Activated CD4-positive, alpha-beta T cell treated with anti-CD3 and anti-CD28 coated beads for 36 hours (primary cell): ENCODE data around the gene ERBB2. TPM values are rescaled to one million over a fixed set of nuclear protein-coding genes. Genes with fewer than 3 reads are reported as not detected.
"Not testable (repeated sequence)": the region's sequence is repeated elsewhere in the genome, so short reads cannot be mapped to it uniquely, and the experiment has no call there.

Experiments used
- ATAC-seq: fragments of 200-7000 bp; cut with Tn5 transposase; one replicate; pipeline ENCODE4 v1.10.0; 2021; ENCODE audit warnings: mild to moderate bottlenecking, moderate library complexity
- CTCF ChIA-PET: fragments of 350-600 bp; sonication (Branson Sonifier 250); formaldehyde crosslinking; loops from one replicate; lab custom pipeline; 2021; ENCODE audit warnings: antibody characterized with exemption; lab: Charles Lee
- POLR2A ChIA-PET: fragments of 350-600 bp; sonication (Branson Sonifier 250); formaldehyde crosslinking; loops from one replicate; lab custom pipeline; 2021; ENCODE audit warnings: antibody characterized with exemption, inconsistent platforms; lab: Charles Lee
- DNase-seq: peaks from one replicate; pipeline ENCODE4 v3.0.0-alpha.2; 2020
- H3K27ac Mint-ChIP-seq: one replicate; pipeline ENCODE4 v1.8.0; 2021; ENCODE audit warnings: mixed read lengths
- H3K27me3 Mint-ChIP-seq: one replicate; pipeline ENCODE4 v1.8.0; 2021; ENCODE audit warnings: mixed read lengths
- H3K36me3 Mint-ChIP-seq: one replicate; pipeline ENCODE4 v1.8.0; 2021; ENCODE audit warnings: low read depth, mixed read lengths
- H3K4me1 Mint-ChIP-seq: one replicate; pipeline ENCODE4 v1.8.0; 2021; ENCODE audit warnings: mixed read lengths
- H3K4me3 Mint-ChIP-seq: one replicate; pipeline ENCODE4 v1.8.0; 2021; ENCODE audit warnings: mild to moderate bottlenecking, moderate library complexity, mixed read lengths
- H3K9me3 Mint-ChIP-seq: one replicate; pipeline ENCODE4 v1.8.0; 2021; ENCODE audit warnings: low read depth, mixed read lengths
- intact Hi-C, 2 experiments: fragments of 100-400 bp; cut with DNase I in 1 of 2; cut with micrococcal nuclease in 1 of 2; formaldehyde crosslinking; loops; one replicate each; pipeline versions ENCODE4 v1.14.2 to v1.15.1; 2022 to 2024; cut with DNase I, micrococcal nuclease
- total RNA-seq, 2 experiments: library from RNA; stranded (reverse); gene quantifications; one replicate each; pipeline ENCODE4 v1.2.3, GENCODE V29; 2021

Gene ERBB2
- total RNA-seq, 2 experiments from 2014 or later, result 5.8 to 6.0 TPM

DNA sequence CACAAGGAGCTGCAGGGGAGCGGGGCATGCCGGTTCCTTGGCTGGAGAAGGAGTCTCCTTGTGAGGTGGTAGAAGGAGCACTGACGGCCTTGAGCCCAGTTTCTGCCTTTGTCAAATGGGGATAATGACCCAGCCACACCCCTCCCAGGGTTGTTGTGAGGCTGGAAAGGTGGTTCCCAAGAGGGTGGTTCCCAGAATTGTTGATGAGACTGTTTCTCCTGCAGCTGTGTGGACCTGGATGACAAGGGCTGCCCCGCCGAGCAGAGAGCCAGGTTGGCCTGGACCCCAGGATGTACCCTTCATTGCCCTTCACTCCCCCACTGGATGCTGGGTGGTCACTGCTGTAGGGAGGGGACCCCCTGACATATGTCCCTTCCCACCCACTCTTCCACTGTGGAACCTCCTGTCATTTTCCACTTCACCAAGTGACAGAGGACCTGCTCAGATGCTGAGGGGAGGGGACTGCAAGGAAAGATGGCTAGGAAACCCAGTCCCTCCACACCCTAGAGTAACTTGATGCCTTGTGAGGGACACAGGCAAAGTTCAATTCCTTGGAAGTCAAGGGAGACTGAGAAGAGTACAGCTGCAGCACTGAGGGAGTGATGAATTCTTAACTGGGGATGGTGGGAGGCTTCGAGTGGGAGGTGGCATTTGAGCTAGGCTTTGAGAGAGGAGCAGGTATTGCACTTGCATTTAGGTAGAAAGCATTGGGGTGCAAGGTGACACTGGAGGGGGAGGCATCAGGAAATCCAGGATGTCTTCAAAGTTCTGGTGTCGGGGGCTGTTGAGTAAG is 19.9 kb downstream of the ERBB2 start:
- no peak overlapping the region for H3K27ac Mint-ChIP-seq
- H3K4me3 Mint-ChIP-seq, result no peak overlapping the region
- no peaks in the 10 kb centered on the region for H3K36me3 Mint-ChIP-seq
- ATAC-seq, result no peak
- intact Hi-C loops, result no loop called here
- ChIA-PET POLR2A (interaction anchor here (0.8 kb wide), 1 partner anchor 9 kb away, joined by 5 read pairs; no protein-coding TSS in a partner anchor), CTCF (no interaction called here)
- DNase-seq, result no peak
- H3K9me3 Mint-ChIP-seq, result no peaks in the 10 kb centered on the region
- no peaks in the 10 kb centered on the region for H3K27me3 Mint-ChIP-seq
- no peaks in the 10 kb centered on the region for H3K4me1 Mint-ChIP-seq

- DNase-seq, result no peak
- no peaks in the 10 kb centered on the region for H3K9me3 Mint-ChIP-seq
- no peak for ATAC-seq
- intact Hi-C loops, result no loop called here
- ChIA-PET CTCF (no interaction called here), POLR2A (no interaction called here)
- no peak overlapping the region for H3K4me3 Mint-ChIP-seq
- H3K36me3 Mint-ChIP-seq, result peaks cover 5% of the 10 kb centered on the region
- H3K27ac Mint-ChIP-seq, result no peak overlapping the region
- no peaks in the 10 kb centered on the region for H3K4me1 Mint-ChIP-seq
- H3K27me3 Mint-ChIP-seq, result no peaks in the 10 kb centered on the region
These were observed 22.2 kb downstream of the ERBB2 start for GRCh38 chr17:39722104-39722503.

DNA sequence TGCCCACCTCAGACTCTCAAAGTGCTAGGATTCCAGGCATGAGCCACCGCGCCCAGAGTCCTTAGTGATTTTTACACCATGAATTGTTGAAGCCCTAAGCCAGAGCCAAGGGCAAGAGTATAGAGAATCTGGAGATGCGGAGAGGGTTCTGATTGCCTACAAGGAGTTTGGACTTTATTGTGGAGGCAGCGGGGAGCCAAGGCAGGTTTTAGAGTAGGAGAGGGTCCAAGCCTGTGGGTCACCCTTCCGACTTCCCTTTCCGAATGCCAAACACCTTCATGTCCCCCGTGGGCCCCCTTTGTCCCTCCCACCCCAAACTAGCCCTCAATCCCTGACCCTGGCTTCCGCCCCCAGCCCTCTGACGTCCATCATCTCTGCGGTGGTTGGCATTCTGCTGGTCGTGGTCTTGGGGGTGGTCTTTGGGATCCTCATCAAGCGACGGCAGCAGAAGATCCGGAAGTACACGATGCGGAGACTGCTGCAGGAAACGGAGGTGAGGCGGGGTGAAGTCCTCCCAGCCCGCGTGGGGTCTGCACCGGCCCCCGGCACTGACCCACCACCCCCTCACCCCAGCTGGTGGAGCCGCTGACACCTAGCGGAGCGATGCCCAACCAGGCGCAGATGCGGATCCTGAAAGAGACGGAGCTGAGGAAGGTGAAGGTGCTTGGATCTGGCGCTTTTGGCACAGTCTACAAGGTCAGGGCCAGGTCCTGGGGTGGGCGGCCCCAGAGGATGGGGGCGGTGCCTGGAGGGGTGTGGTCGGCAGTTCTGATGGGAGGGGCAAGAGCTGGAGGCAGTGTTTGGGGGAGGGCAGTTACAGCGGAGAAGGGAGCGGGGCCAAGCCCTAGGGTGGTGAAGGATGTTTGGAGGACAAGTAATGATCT is 23.3 kb downstream of the ERBB2 start:
- H3K27ac Mint-ChIP-seq, result no peak overlapping the region
- H3K36me3 Mint-ChIP-seq, result peaks cover 5% of the 10 kb centered on the region
- intact Hi-C loops, result no loop called here
- DNase-seq (peak; percentile 28), ATAC-seq (peak; percentile 72)
- no peak overlapping the region for H3K4me3 Mint-ChIP-seq
- H3K27me3 Mint-ChIP-seq, result no peaks in the 10 kb centered on the region
- ChIA-PET POLR2A (interaction anchor here (0.5 kb wide), 1 partner anchor 34 kb away, joined by 4 read pairs; no protein-coding TSS in a partner anchor), CTCF (no interaction called here)
- H3K4me1 Mint-ChIP-seq, result no peaks in the 10 kb centered on the region
- no peaks in the 10 kb centered on the region for H3K9me3 Mint-ChIP-seq

DNA sequence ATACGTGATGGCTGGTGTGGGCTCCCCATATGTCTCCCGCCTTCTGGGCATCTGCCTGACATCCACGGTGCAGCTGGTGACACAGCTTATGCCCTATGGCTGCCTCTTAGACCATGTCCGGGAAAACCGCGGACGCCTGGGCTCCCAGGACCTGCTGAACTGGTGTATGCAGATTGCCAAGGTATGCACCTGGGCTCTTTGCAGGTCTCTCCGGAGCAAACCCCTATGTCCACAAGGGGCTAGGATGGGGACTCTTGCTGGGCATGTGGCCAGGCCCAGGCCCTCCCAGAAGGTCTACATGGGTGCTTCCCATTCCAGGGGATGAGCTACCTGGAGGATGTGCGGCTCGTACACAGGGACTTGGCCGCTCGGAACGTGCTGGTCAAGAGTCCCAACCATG is 24.9 kb downstream of the ERBB2 start:
- H3K4me3 Mint-ChIP-seq, result no peak overlapping the region
- no peaks in the 10 kb centered on the region for H3K27me3 Mint-ChIP-seq
- peaks cover 14% of the 10 kb centered on the region for H3K36me3 Mint-ChIP-seq
- ATAC-seq, result no peak
- ChIA-PET CTCF (no interaction called here), POLR2A (interaction anchor here (0.5 kb wide), 1 partner anchor 142 kb away, joined by 3 read pairs; no protein-coding TSS in a partner anchor)
- no peak for DNase-seq
- H3K27ac Mint-ChIP-seq, result no peak overlapping the region
- H3K4me1 Mint-ChIP-seq, result peaks cover 12% of the 10 kb centered on the region
- intact Hi-C loops, result no loop called here
- no peaks in the 10 kb centered on the region for H3K9me3 Mint-ChIP-seq

DNA sequence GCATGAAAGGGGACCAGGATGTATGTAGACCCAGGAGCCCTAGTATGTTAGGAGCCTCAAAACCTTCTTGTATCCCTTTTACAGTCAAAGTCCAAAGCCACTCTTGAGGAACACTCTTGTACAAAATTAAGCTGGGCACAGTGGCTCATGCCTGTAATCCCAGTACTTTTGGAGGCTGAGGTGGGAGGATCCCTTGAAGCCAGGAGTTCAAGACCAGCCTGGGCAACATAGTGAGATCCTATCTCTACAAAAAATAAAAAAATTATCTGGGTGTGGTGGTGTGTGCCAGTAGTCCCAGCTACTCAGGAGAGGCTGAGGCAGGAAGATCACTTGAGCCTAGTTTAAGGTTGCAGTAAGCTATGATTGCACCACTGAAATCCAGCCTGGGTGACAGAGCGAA is 26.1 kb downstream of the ERBB2 start:
- intact Hi-C loops, DNase-seq, H3K4me3 Mint-ChIP-seq, H3K9me3 Mint-ChIP-seq, H3K27ac Mint-ChIP-seq, ATAC-seq, H3K27me3 Mint-ChIP-seq: not testable (repeated sequence)
- Mint-ChIP-seq H3K4me1 (peaks cover 15% of the 10 kb centered on the region), H3K36me3 (peaks cover 17% of the 10 kb centered on the region)
- ChIA-PET POLR2A (interaction anchor here (0.7 kb wide), 1 partner anchor 23 kb away, joined by 4 read pairs; no protein-coding TSS in a partner anchor), CTCF (interaction anchor here (0.6 to 1.0 kb wide), 2 partner anchors 14 to 80 kb away, joined by 3 read pairs; no protein-coding TSS in a partner anchor)

- Mint-ChIP-seq H3K4me1 (peaks cover 15% of the 10 kb centered on the region), H3K4me3 (no peak overlapping the region), H3K27me3 (no peaks in the 10 kb centered on the region), H3K9me3 (no peaks in the 10 kb centered on the region), H3K27ac (no peak overlapping the region), H3K36me3 (peaks cover 17% of the 10 kb centered on the region)
- intact Hi-C loops, result no loop called here
- CTCF ChIA-PET, result interaction anchor here (0.6 kb wide), 1 partner anchor 14 kb away, joined by 3 read pairs; no protein-coding TSS in a partner anchor
- no peak for DNase-seq
- ATAC-seq, result no peak
- POLR2A ChIA-PET, result interaction anchor here (0.6 kb wide), 1 partner anchor 18 kb away, joined by 3 read pairs; no protein-coding TSS in a partner anchor
These were observed 26.8 kb downstream of the ERBB2 start for GRCh38 chr17:39726617-39727016.

DNA sequence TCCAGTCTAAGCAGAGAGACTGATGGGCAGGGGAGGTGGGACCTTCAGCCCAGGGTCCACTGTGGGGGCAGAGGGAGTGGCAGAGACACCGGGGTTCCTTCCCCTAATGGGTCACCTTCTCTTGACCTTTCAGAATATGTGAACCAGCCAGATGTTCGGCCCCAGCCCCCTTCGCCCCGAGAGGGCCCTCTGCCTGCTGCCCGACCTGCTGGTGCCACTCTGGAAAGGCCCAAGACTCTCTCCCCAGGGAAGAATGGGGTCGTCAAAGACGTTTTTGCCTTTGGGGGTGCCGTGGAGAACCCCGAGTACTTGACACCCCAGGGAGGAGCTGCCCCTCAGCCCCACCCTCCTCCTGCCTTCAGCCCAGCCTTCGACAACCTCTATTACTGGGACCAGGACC is 27.7 kb downstream of the ERBB2 start:
- DNase-seq (no peak), ATAC-seq (no peak)
- ChIA-PET POLR2A (no interaction called here), CTCF (interaction anchor here (5.1 kb wide), 1 partner anchor 105 kb away, joined by 24 read pairs; no protein-coding TSS in a partner anchor)
- Mint-ChIP-seq H3K4me1 (peaks cover 15% of the 10 kb centered on the region), H3K27me3 (no peaks in the 10 kb centered on the region), H3K4me3 (no peak overlapping the region), H3K9me3 (no peaks in the 10 kb centered on the region), H3K36me3 (peaks cover 17% of the 10 kb centered on the region), H3K27ac (no peak overlapping the region)
- intact Hi-C loops, result no loop called here

DNA sequence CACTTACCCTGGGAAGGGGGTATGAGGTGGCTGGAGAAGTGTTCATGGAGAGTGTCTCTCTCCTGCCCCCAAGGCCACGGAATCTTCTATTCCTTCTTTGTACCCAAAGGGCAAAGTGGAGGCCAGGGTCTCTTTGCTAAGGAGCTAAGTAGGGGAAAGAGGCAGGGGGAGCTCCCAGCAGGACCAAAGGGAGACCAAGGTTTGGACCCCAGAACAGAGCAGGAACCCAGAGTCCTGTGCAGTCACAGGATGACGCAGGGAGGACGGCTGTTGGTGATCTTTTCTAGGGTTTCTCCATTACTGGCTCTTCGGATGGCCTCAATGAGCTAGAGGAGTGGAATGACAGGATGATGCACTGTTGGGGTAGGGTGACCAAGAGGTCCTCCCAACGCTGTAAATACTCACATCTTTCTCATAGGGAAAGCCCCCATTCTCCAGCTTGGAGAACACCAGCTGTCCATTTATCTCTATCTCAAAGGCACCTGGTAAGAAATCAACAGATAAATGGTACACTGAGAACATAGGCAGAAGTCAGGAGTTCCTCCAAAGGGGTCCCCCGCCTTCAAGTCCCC is 29.5 kb downstream of the ERBB2 start:
- H3K4me3 Mint-ChIP-seq, result peak overlapping the region; percentile 90

DNA sequence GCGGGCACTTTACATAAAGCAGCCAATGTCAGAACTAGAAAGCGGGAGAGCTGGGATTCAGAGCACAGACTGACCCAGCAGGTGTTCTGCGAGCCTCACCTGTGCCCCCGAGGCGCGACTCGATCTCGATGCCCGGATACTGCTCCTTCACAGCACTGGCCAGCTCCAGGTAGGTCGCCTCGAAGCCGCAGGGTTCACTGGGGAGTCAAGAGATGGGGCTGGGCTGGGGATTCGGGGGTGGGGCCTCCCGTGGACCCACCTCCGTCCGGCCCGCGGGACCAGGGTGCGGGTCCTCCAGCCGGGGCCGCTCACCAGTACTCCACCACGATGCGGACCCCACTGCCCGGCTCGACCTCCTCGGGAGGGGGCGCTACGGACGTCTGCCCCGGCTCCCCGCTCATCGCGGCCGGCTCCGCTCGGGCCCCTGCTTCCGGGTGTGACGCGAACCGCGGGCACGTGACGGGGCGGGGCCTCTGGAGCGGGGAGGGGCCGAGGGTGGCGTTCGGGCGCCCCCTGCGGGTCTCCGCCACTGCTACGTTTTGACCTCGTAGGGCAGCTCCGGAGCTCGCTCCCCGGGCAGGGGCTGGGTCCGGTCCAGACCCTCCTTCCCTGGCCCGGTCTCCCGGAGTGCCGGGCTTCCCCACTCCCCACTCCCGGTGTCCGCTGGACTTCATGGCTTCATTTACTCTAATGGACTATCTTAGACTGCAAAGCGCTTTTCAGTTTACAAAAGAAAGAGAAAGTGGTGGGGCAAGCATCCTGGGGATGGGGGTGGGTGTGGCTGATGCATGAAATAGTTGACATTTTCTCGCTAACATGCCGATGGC is 30.4 kb downstream of the ERBB2 start, which contains the start of gene MIEN1:
MIEN1 (minus strand) TSS at position 438 of the 827 bp plus-strand sequence; CDS start at position 401, 37 bp downstream.
- ChIA-PET CTCF (interaction anchor here (0.6 to 5.1 kb wide), 27 partner anchors 9 to 253 kb away, joined by 3 to 24 read pairs (median 4); partner anchors contain the start of genes PGAP3, PNMT and PSMD3), POLR2A (interaction anchor here (0.5 to 1.4 kb wide), 8 partner anchors 18 to 524 kb away, joined by 3 to 4 read pairs (median 3); partner anchors contain the start of genes LRRC3C and ORMDL3)
- H3K27me3 Mint-ChIP-seq, result no peaks in the 10 kb centered on the region
- peaks cover 15% of the 10 kb centered on the region for H3K4me1 Mint-ChIP-seq
- H3K36me3 Mint-ChIP-seq, result peaks cover 15% of the 10 kb centered on the region
- peak within 1 kb of the TSS; percentile 88 for H3K27ac Mint-ChIP-seq
- ATAC-seq (peak; percentile 92), DNase-seq (peak; percentile 97)
- intact Hi-C loops, result loop anchor here (1.0 to 5.0 kb wide), 11 partner anchors 24 to 410 kb away; partner anchors contain the start of genes PGAP3 (in 2 of the 2), CASC3 (in 1 of the 2), LRRC3C (in 1 of the 2) and ORMDL3 (in 1 of the 2)
- peak within 1 kb of the TSS; percentile 90 for H3K4me3 Mint-ChIP-seq
- no peaks in the 10 kb centered on the region for H3K9me3 Mint-ChIP-seq

More for the DNA sequence above, 29.5 kb downstream of the ERBB2 start:
- H3K4me1 Mint-ChIP-seq, result peaks cover 15% of the 10 kb centered on the region
- intact Hi-C loops, result no loop called here
- H3K27ac Mint-ChIP-seq, result peak overlapping the region; percentile 88
- ATAC-seq (no peak), DNase-seq (no peak)
- POLR2A ChIA-PET, result interaction anchor here (0.5 to 1.4 kb wide), 5 partner anchors 41 to 148 kb away, joined by 3 to 4 read pairs (median 3); no protein-coding TSS in a partner anchor
- H3K27me3 Mint-ChIP-seq, result no peaks in the 10 kb centered on the region
- H3K36me3 Mint-ChIP-seq, result peaks cover 17% of the 10 kb centered on the region
- CTCF ChIA-PET, result interaction anchor here (0.6 to 5.1 kb wide), 17 partner anchors 20 to 298 kb away, joined by 3 to 24 read pairs (median 3); partner anchors contain the start of genes PGAP3 and PNMT
- H3K9me3 Mint-ChIP-seq, result no peaks in the 10 kb centered on the region

GRCh38 chr17:39732586-39732985 is 32.7 kb downstream of the ERBB2 start:
- Mint-ChIP-seq H3K4me1 (peaks cover 15% of the 10 kb centered on the region), H3K27me3 (no peaks in the 10 kb centered on the region), H3K36me3 (peaks cover 12% of the 10 kb centered on the region), H3K27ac (no peak overlapping the region), H3K4me3 (no peak overlapping the region), H3K9me3 (no peaks in the 10 kb centered on the region)
- DNase-seq (no peak), ATAC-seq (no peak)
- ChIA-PET CTCF (interaction anchor here (0.6 to 5.1 kb wide), 6 partner anchors 19 to 410 kb away, joined by 3 to 24 read pairs (median 3); partner anchors contain the start of gene PGAP3), POLR2A (interaction anchor here (0.7 kb wide), 1 partner anchor 86 kb away, joined by 3 read pairs; no protein-coding TSS in a partner anchor)
- intact Hi-C loops, result loop anchor here in 1 of 2 experiments (5.0 kb wide), 1 partner anchor 45 kb away; the partner anchor contains the start of gene PGAP3
